ENCODE results near the gene KRTAP5-11. TPM values are rescaled to one million over a fixed set of nuclear protein-coding genes. Genes with fewer than 3 reads are reported as not detected.
"Not testable (repeated sequence)": the region's sequence is repeated elsewhere in the genome, so short reads cannot be mapped to it uniquely, and the experiment has no call there.

The KRTAP5-11 gene
- total RNA-seq, 1 donor: not detected

- peak; percentile 87 for DNase-seq (ENCODE audit: insufficient read length, low spot score, missing footprints)
- H3K27ac ChIP-seq (ENCODE audit: low read depth, low read length): no peak overlapping the region
- H3K4me3 ChIP-seq (ENCODE audit: insufficient read depth, low read length): no peak overlapping the region
- H3K36me3 ChIP-seq (ENCODE audit: insufficient read depth, low read length): no peaks in the 10 kb centered on the region
- no peak overlapping the region for H3K4me2 ChIP-seq (ENCODE audit: insufficient read depth, low read length)
- no peaks in the 10 kb centered on the region for H3K9me3 ChIP-seq (ENCODE audit: low read depth, low read length)
- H3K79me2 ChIP-seq (ENCODE audit: insufficient read depth, low read length): no peaks in the 10 kb centered on the region
- peaks cover 37% of the 10 kb centered on the region for H3K27me3 ChIP-seq (ENCODE audit: insufficient read depth, low read length)
- no peaks in the 10 kb centered on the region for H3K4me1 ChIP-seq (ENCODE audit: insufficient read depth, low read length)
- TF ChIP-seq CTCF (IDR thresholded peaks at IDR 0.05; ENCODE audit: extremely low read depth, low read depth, low read length): no peak
- H2AFZ ChIP-seq (ENCODE audit: low read length): no peak overlapping the region
- no peaks in the 10 kb centered on the region for H4K20me1 ChIP-seq (ENCODE audit: insufficient read depth, low read length)
Observed at GRCh38 chr11:71568704-71569349, 13.8 kb downstream of the KRTAP5-11 start.

- H2AFZ ChIP-seq (ENCODE audit: low read length); H3K36me3 ChIP-seq (ENCODE audit: insufficient read depth, low read length); H3K4me3 ChIP-seq (ENCODE audit: insufficient read depth, low read length); H4K20me1 ChIP-seq (ENCODE audit: insufficient read depth, low read length); H3K9me3 ChIP-seq (ENCODE audit: low read depth, low read length); H3K4me2 ChIP-seq (ENCODE audit: insufficient read depth, low read length); H3K79me2 ChIP-seq (ENCODE audit: insufficient read depth, low read length); H3K4me1 ChIP-seq (ENCODE audit: insufficient read depth, low read length); H3K27ac ChIP-seq (ENCODE audit: low read depth, low read length); DNase-seq (ENCODE audit: insufficient read length, low spot score, missing footprints): not testable (repeated sequence)
- H3K27me3 ChIP-seq (ENCODE audit: insufficient read depth, low read length): peaks cover 32% of the 10 kb centered on the region
Observed at GRCh38 chr11:71567633-71568032, 15.0 kb downstream of the KRTAP5-11 start.

- H2AFZ ChIP-seq (ENCODE audit: low read length); H3K36me3 ChIP-seq (ENCODE audit: insufficient read depth, low read length): not testable (repeated sequence)
Observed at GRCh38 chr11:71566626-71567599, 15.8 kb downstream of the KRTAP5-11 start.

GRCh38 chr11:71566081-71566620, 16.5 kb downstream of the KRTAP5-11 start:
- H3K4me3 ChIP-seq (ENCODE audit: insufficient read depth, low read length): no peak overlapping the region
- no peaks in the 10 kb centered on the region for H4K20me1 ChIP-seq (ENCODE audit: insufficient read depth, low read length)
- peaks cover 22% of the 10 kb centered on the region for H3K27me3 ChIP-seq (ENCODE audit: insufficient read depth, low read length)
- no peaks in the 10 kb centered on the region for H3K4me1 ChIP-seq (ENCODE audit: insufficient read depth, low read length)
- no peak overlapping the region for H2AFZ ChIP-seq (ENCODE audit: low read length)
- no peaks in the 10 kb centered on the region for H3K9me3 ChIP-seq (ENCODE audit: low read depth, low read length)
- peak; percentile 60 for DNase-seq (ENCODE audit: insufficient read length, low spot score, missing footprints)
- no peak overlapping the region for H3K27ac ChIP-seq (ENCODE audit: low read depth, low read length)
- H3K36me3 ChIP-seq (ENCODE audit: insufficient read depth, low read length): no peaks in the 10 kb centered on the region
- no peak for TF ChIP-seq CTCF (IDR thresholded peaks at IDR 0.05; ENCODE audit: extremely low read depth, low read depth, low read length)
- no peaks in the 10 kb centered on the region for H3K79me2 ChIP-seq (ENCODE audit: insufficient read depth, low read length)
- H3K4me2 ChIP-seq (ENCODE audit: insufficient read depth, low read length): no peak overlapping the region

More at GRCh38 chr11:71566626-71567599, 15.8 kb downstream of the KRTAP5-11 start:
- not testable (repeated sequence) for H3K79me2 ChIP-seq (ENCODE audit: insufficient read depth, low read length); H3K4me2 ChIP-seq (ENCODE audit: insufficient read depth, low read length); H4K20me1 ChIP-seq (ENCODE audit: insufficient read depth, low read length); DNase-seq (ENCODE audit: insufficient read length, low spot score, missing footprints); H3K4me3 ChIP-seq (ENCODE audit: insufficient read depth, low read length); H3K27ac ChIP-seq (ENCODE audit: low read depth, low read length); H3K9me3 ChIP-seq (ENCODE audit: low read depth, low read length); H3K4me1 ChIP-seq (ENCODE audit: insufficient read depth, low read length)
- H3K27me3 ChIP-seq (ENCODE audit: insufficient read depth, low read length): peaks cover 25% of the 10 kb centered on the region
